Ovary (tissue), 9 donors: ENCODE measurements around the gene FNIP2. TPM values are rescaled to one million over a fixed set of nuclear protein-coding genes. Genes with fewer than 3 reads are reported as not detected.

ENCODE experiments used
- DNase-seq, 5 donors: peaks; one replicate each; pipeline ENCODE4 v3.0.0-alpha.2; 2019 to 2020
- H3K27ac ChIP-seq, 2 donors: fragments of 200-600 bp; one replicate each; pipeline versions ENCODE4 v1.5.1 to v1.8.0; 2019 to 2022
- H3K27me3 ChIP-seq: fragments of 200-600 bp; one replicate; pipeline ENCODE4 v1.8.0; 2022
- H3K36me3 ChIP-seq: fragments of 200-600 bp; sonication (generic); one replicate; pipeline ENCODE4 v1.5.1; 2019
- H3K4me1 ChIP-seq: one replicate; pipeline ENCODE4 v1.8.1; 2013; ENCODE audit warnings: mild to moderate bottlenecking, moderate library complexity; ENCODE audit not compliant: insufficient read depth
- H3K4me3 ChIP-seq: fragments of 200-600 bp; sonication (generic); one replicate; pipeline ENCODE4 v1.5.1; 2017
- H3K9me3 ChIP-seq, 2 donors: fragments of 200-600 bp in 1 of 2; sonication (generic) in 1 of 2; one replicate each; pipeline versions ENCODE4 v1.5.1 to v1.8.1; 2013 to 2019; ENCODE audit warnings: mild to moderate bottlenecking in 1 of 2, moderate library complexity in 1 of 2
- EP300 ChIP-seq: sonication (generic); formaldehyde crosslinking; IDR thresholded peaks from one replicate; pipeline ENCODE4 v1.6.1; 2017; ENCODE audit warnings: antibody characterized with exemption
- POLR2A ChIP-seq: fragments of 450-650 bp; IDR thresholded peaks from one replicate; pipeline ENCODE4 v1.6.1; 2017; ENCODE audit warnings: antibody characterized with exemption, mild to moderate bottlenecking, moderate library complexity
- whole genome bisulfite sequencing, 3 donors: extraction: QIAGEN DNeasy Blood & Tissue Kit in 1 of 3; methylation state at CpG; one replicate each; pipeline versions ENCODE4 v1.1.5 to v1.1.7; 2013 to 2017; 5-methylcytosine and 5-hydroxymethylcytosine counted together
- intact Hi-C, 4 donors: fragments of 100-400 bp; cut with DNase I; formaldehyde crosslinking; loops; one replicate each; pipeline versions ENCODE4 v1.11.0 to v1.15.1; 2022 to 2023
- polyA plus RNA-seq, 2 donors: library from polyadenylated mRNA; stranded (reverse); fragments of 200-250 nt in 1 of 2; fragments of 350-450 nt in 1 of 2; fragmentation: Illumina TruSeq in 1 of 2; extraction: RNeasy Lipid Tissue Mini Kit (QIAGEN cat#74804) in 1 of 2; gene quantifications; one replicate each; pipeline ENCODE4 v1.2.3, GENCODE V29; 2013 to 2014
- total RNA-seq, 7 donors: library from RNA; depleted of rRNA in 2 of 7; stranded (reverse); fragments of >200 nt in 2 of 7; fragmentation: NEBNext Ultra II Directional in 3 of 7; extraction: Animal tissue kit (Norgen Biotek cat#: 25700) in 3 of 7; gene quantifications; one replicate each; pipeline versions ENCODE4 v1.1.0 to v1.2.4, GENCODE V29; 2016 to 2023
- TF ChIP-seq, protein P1 (sequence below), 3 donors: fragments of 450-650 bp in 2 of 3; fragments of 200-600 bp in 1 of 3; IDR thresholded peaks; one replicate each; pipeline versions ENCODE4 v1.5.1 to v1.8.0; 2016 to 2022; ENCODE audit warnings: antibody characterized with exemption in 3 of 3, mild to moderate bottlenecking in 1 of 3
- donor health status: DM: no; HTN: no; CAD: no; lungs with moderate emphysema.
- donor health status: DM: no; HTN: no; CAD: no.
- donor health status: Bipolar disorder and iron deficiency.
- donor health status: DM: yes; HTN: yes; CAD: no.
- donor health status: DM: no; HTN: no; CAD: no.
- donor health status: DM: yes; HTN: yes; CAD: no.

The FNIP2 gene
- total and polyA plus RNA-seq, 9 donors, result 6.1 to 34.1 (median 20.4) TPM

- no peak overlapping the region for H3K27ac ChIP-seq
- WGBS, 3 donors, result 76 to 88% (median 80%) methylated on average over 2 of the region's 2 CpGs
- no peaks in the 10 kb centered on the region for H3K36me3 ChIP-seq
- H3K4me1 ChIP-seq, result peaks cover 4% of the 10 kb centered on the region
- intact Hi-C loops, result no loop called here
- no peaks in the 10 kb centered on the region for H3K27me3 ChIP-seq
- no peak for TF ChIP-seq EP300
- TF ChIP-seq, protein P1, sequence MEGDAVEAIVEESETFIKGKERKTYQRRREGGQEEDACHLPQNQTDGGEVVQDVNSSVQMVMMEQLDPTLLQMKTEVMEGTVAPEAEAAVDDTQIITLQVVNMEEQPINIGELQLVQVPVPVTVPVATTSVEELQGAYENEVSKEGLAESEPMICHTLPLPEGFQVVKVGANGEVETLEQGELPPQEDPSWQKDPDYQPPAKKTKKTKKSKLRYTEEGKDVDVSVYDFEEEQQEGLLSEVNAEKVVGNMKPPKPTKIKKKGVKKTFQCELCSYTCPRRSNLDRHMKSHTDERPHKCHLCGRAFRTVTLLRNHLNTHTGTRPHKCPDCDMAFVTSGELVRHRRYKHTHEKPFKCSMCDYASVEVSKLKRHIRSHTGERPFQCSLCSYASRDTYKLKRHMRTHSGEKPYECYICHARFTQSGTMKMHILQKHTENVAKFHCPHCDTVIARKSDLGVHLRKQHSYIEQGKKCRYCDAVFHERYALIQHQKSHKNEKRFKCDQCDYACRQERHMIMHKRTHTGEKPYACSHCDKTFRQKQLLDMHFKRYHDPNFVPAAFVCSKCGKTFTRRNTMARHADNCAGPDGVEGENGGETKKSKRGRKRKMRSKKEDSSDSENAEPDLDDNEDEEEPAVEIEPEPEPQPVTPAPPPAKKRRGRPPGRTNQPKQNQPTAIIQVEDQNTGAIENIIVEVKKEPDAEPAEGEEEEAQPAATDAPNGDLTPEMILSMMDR (IDR thresholded peaks at IDR 0.05), result no peak
- no peak for TF ChIP-seq POLR2A
- H3K4me3 ChIP-seq, result no peak overlapping the region
- DNase-seq, result no peak
- H3K9me3 ChIP-seq, result no peaks in the 10 kb centered on the region
Measured at GRCh38 chr4:158812133-158812532, 43.3 kb downstream of the FNIP2 start.

GRCh38 chr4:158812543-158812942 is 43.7 kb downstream of the FNIP2 start:
- TF ChIP-seq POLR2A, result no peak
- no peak for TF ChIP-seq EP300
- TF ChIP-seq, protein P1 (IDR thresholded peaks at IDR 0.05), result no peak
- intact Hi-C loops, result no loop called here
- Histone ChIP-seq H3K4me3 (no peak overlapping the region), H3K4me1 (peaks cover 4% of the 10 kb centered on the region), H3K36me3 (no peaks in the 10 kb centered on the region), H3K27ac (no peak overlapping the region), H3K9me3 (no peaks in the 10 kb centered on the region), H3K27me3 (no peaks in the 10 kb centered on the region)
- DNase-seq, result no peak

DNA sequence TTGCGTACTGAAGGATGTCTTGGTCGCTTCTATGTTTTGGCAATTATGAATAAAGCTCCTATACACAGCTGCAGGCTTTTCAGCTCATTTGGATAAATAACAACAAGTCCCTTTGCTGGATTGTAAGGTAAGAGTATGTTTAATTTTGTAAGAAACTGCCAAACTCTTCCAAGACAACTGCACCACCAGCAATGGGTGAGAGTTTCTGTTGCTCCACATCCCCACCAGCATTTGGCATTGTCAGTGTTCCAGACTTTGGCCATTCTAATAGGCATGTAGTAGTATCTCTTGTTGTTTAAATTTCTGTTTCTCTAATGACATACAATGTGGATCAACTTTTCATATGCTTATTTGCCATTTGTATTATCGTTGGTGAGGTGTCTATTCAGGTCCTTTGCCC is 44.3 kb downstream of the FNIP2 start:
- H3K4me3 ChIP-seq, result no peak overlapping the region
- DNase-seq, result no peak
- no peaks in the 10 kb centered on the region for H3K27me3 ChIP-seq
- no peaks in the 10 kb centered on the region for H3K9me3 ChIP-seq
- H3K27ac ChIP-seq, result no peak overlapping the region
- no peaks in the 10 kb centered on the region for H3K36me3 ChIP-seq
- 96 to 100% (median 99%) methylated on average over 3 of the region's 3 CpGs for WGBS, 3 donors
- peaks cover 4% of the 10 kb centered on the region for H3K4me1 ChIP-seq
- intact Hi-C loops, result no loop called here
- no peak for TF ChIP-seq EP300
- TF ChIP-seq POLR2A, result no peak
- TF ChIP-seq, protein P1 (IDR thresholded peaks at IDR 0.05), result no peak

GRCh38 chr4:158814207-158814606 is 45.4 kb downstream of the FNIP2 start:
- Histone ChIP-seq H3K4me1 (peaks cover 4% of the 10 kb centered on the region), H3K27ac (no peak overlapping the region), H3K36me3 (no peaks in the 10 kb centered on the region), H3K27me3 (no peaks in the 10 kb centered on the region), H3K4me3 (no peak overlapping the region), H3K9me3 (no peaks in the 10 kb centered on the region)
- no peak for DNase-seq
- TF ChIP-seq, protein P1 (IDR thresholded peaks at IDR 0.05), result no peak
- TF ChIP-seq EP300, result no peak
- TF ChIP-seq POLR2A, result no peak
- intact Hi-C loops, result no loop called here
- WGBS, 3 donors, result 7 to 33% (median 18%) methylated on average over 3 of the region's 3 CpGs
